H9 (cell line): ENCODE data around the gene SULT1C3. TPM values are rescaled to one million over a fixed set of nuclear protein-coding genes. Genes with fewer than 3 reads are reported as not detected.

Source experiments
- DNase-seq: peaks from one replicate; pipeline ENCODE4 v3.0.0-alpha.2; 2017
- H2AFZ ChIP-seq: one replicate; pipeline ENCODE4 v1.6.1; 2013; ENCODE audit warnings: mild to moderate bottlenecking, low read length, control low read depth, moderate library complexity
- H2AK5ac ChIP-seq: 2 replicates; pipeline ENCODE4 v1.6.1; 2013; ENCODE audit warnings: low read length, control low read depth, mixed read lengths; ENCODE audit not compliant: insufficient read length
- H2BK120ac ChIP-seq: one replicate; pipeline ENCODE4 v1.6.1; 2013; ENCODE audit warnings: low read depth, mild to moderate bottlenecking, low read length, control low read depth, inconsistent platforms; ENCODE audit not compliant: poor library complexity, severe bottlenecking
- H2BK12ac ChIP-seq: 2 replicates; pipeline ENCODE4 v1.6.1; 2013; ENCODE audit warnings: low read length, control low read depth, mixed read lengths, low read depth; ENCODE audit not compliant: insufficient read length
- H2BK15ac ChIP-seq: 2 replicates; pipeline ENCODE4 v1.6.1; 2013; ENCODE audit warnings: low read depth, low read length, control low read depth
- H2BK20ac ChIP-seq: one replicate; pipeline ENCODE4 v1.6.1; 2013; ENCODE audit warnings: low read depth, mild to moderate bottlenecking, low read length, control low read depth, inconsistent platforms; ENCODE audit not compliant: poor library complexity, severe bottlenecking
- H2BK5ac ChIP-seq: 2 replicates; pipeline ENCODE4 v1.6.1; 2013; ENCODE audit warnings: low read length, control low read depth, mixed read lengths; ENCODE audit not compliant: insufficient read length
- H3K14ac ChIP-seq: 2 replicates; pipeline ENCODE4 v1.6.1; 2013; ENCODE audit warnings: low read length, control low read depth; ENCODE audit not compliant: insufficient read depth
- H3K18ac ChIP-seq: 2 replicates; pipeline ENCODE4 v1.6.1; 2013; ENCODE audit warnings: low read depth, mild to moderate bottlenecking, mixed read lengths, low read length, control low read depth; ENCODE audit not compliant: insufficient read length
- H3K23ac ChIP-seq: 2 replicates; pipeline ENCODE4 v1.6.1; 2013; ENCODE audit warnings: low read length, control low read depth, mixed read lengths, low read depth; ENCODE audit not compliant: insufficient read length
- H3K23me2 ChIP-seq: 2 replicates; pipeline ENCODE4 v1.6.1; 2013; ENCODE audit warnings: low read depth, mild to moderate bottlenecking, mixed read lengths, low read length, control low read depth; ENCODE audit not compliant: insufficient read length, poor library complexity, severe bottlenecking
- H3K27ac ChIP-seq: 2 replicates; pipeline ENCODE4 v1.5.1; 2013; ENCODE audit warnings: low read length, control low read depth, mixed read lengths, low read depth; ENCODE audit not compliant: insufficient read length
- H3K27me3 ChIP-seq: 2 replicates; pipeline ENCODE4 v1.6.1; 2013; ENCODE audit warnings: low read length, control low read depth, inconsistent platforms; ENCODE audit not compliant: insufficient read depth
- H3K4ac ChIP-seq: 2 replicates; pipeline ENCODE4 v1.6.1; 2013; ENCODE audit warnings: low read depth, mild to moderate bottlenecking, control low read depth, inconsistent platforms, low read length, moderate library complexity
- H3K4me1 ChIP-seq: 2 replicates; pipeline ENCODE4 v1.6.1; 2013; ENCODE audit warnings: low read length, control low read depth, inconsistent platforms; ENCODE audit not compliant: insufficient read depth
- H3K4me2 ChIP-seq: 2 replicates; pipeline ENCODE4 v1.6.1; 2013; ENCODE audit warnings: low read length, control low read depth, mixed read lengths; ENCODE audit not compliant: insufficient read length, insufficient read depth
- H3K56ac ChIP-seq: 2 replicates; pipeline ENCODE4 v1.6.1; 2013; ENCODE audit warnings: low read depth, mild to moderate bottlenecking, mixed read lengths, low read length, control low read depth; ENCODE audit not compliant: insufficient read length
- H3K79me1 ChIP-seq: 2 replicates; pipeline ENCODE4 v1.6.1; 2013; ENCODE audit warnings: low read depth, mild to moderate bottlenecking, moderate library complexity, low read length, control low read depth, inconsistent platforms; ENCODE audit not compliant: insufficient read depth, poor library complexity, severe bottlenecking
- H3K79me2 ChIP-seq: 2 replicates; pipeline ENCODE4 v1.6.1; 2013; ENCODE audit warnings: low read length, control low read depth, inconsistent platforms; ENCODE audit not compliant: insufficient read depth
- H3K9ac ChIP-seq: 2 replicates; pipeline ENCODE4 v1.6.1; 2013; ENCODE audit warnings: low read length, control low read depth, mixed read lengths; ENCODE audit not compliant: insufficient read length; ENCODE audit errors: extremely low read depth
- H3K9me3 ChIP-seq: one replicate; pipeline ENCODE4 v1.6.1; 2013; ENCODE audit warnings: low read depth, low read length, inconsistent platforms; ENCODE audit not compliant: control insufficient read depth
- H3T11ph ChIP-seq: one replicate; pipeline ENCODE4 v1.6.1; 2013; ENCODE audit warnings: mild to moderate bottlenecking, low read length, control low read depth, inconsistent platforms
- H4K20me1 ChIP-seq: one replicate; pipeline ENCODE4 v1.6.1; 2013; ENCODE audit not compliant: control insufficient read depth, insufficient read length, insufficient read depth
- H4K5ac ChIP-seq: 2 replicates; pipeline ENCODE4 v1.6.1; 2013; ENCODE audit warnings: low read depth, mild to moderate bottlenecking, mixed read lengths, low read length, control low read depth; ENCODE audit not compliant: insufficient read length
- H4K8ac ChIP-seq: replicated peaks from 2 replicates; pipeline ENCODE4 v1.6.1; 2013; ENCODE audit warnings: low read length, control low read depth, mixed read lengths, low read depth; ENCODE audit not compliant: insufficient read length
- H4K91ac ChIP-seq: 2 replicates; pipeline ENCODE4 v1.6.1; 2013; ENCODE audit warnings: low read depth, mild to moderate bottlenecking, moderate library complexity, mixed read lengths, low read length, control low read depth; ENCODE audit not compliant: insufficient read length
- H3K27ac Mint-ChIP-seq, 3 experiments: 2 replicates in 2 of 3; 3 replicates in 1 of 3; pipeline ENCODE4 v1.8.0; 2020 to 2021; ENCODE audit warnings: mixed read lengths in 3 of 3, mild to moderate bottlenecking in 1 of 3, moderate library complexity in 1 of 3
- H3K27me3 Mint-ChIP-seq: 2 replicates; pipeline ENCODE4 v1.8.0; 2021; ENCODE audit warnings: low read depth, mild to moderate bottlenecking, moderate library complexity, mixed read lengths
- H3K36me3 Mint-ChIP-seq, 3 experiments: 2 replicates in 2 of 3; 3 replicates in 1 of 3; pipeline ENCODE4 v1.8.0; 2020 to 2021; ENCODE audit warnings: low read depth in 3 of 3, mixed read lengths in 3 of 3; ENCODE audit not compliant: insufficient read depth in 1 of 3
- H3K4me1 Mint-ChIP-seq, 2 experiments: 2 replicates each; pipeline ENCODE4 v1.8.0; 2020; ENCODE audit warnings: mixed read lengths in 2 of 2
- H3K4me3 Mint-ChIP-seq, 2 experiments: 2 replicates in 1 of 2; 3 replicates in 1 of 2; pipeline ENCODE4 v1.8.0; 2020 to 2021; ENCODE audit warnings: mild to moderate bottlenecking in 2 of 2, mixed read lengths in 2 of 2, moderate library complexity in 1 of 2
- H3K9me3 Mint-ChIP-seq, 2 experiments: 2 replicates in 1 of 2; 3 replicates in 1 of 2; pipeline ENCODE4 v1.8.0; 2020; ENCODE audit warnings: mild to moderate bottlenecking in 2 of 2, mixed read lengths in 2 of 2, moderate library complexity in 1 of 2
- CTCF ChIP-seq: fragments of 200-600 bp; sonication (generic); conservative IDR thresholded peaks from 3 replicates; pipeline ENCODE4 v1.8.0; 2021; ENCODE audit warnings: antibody characterized with exemption, mild to moderate bottlenecking
- WGBS: extraction: QIAGEN DNeasy Blood & Tissue Kit; methylation state at CpG from one replicate; pipeline ENCODE4 v1.1.7; 2013; ENCODE audit warnings: missing lambda C conversion rate, low lambda C conversion rate, mixed read lengths; ENCODE audit not compliant: insufficient read length; ENCODE audit errors: extremely low coverage; 5-methylcytosine and 5-hydroxymethylcytosine counted together
- total RNA-seq: library from RNA; stranded (reverse); gene quantifications from 2 replicates; pipeline ENCODE4 v1.2.1, GENCODE V29; 2021

SULT1C3 gene
- total RNA-seq, 1 experiment from 2014 or later: not detected

GRCh38 chr2:108240966-108241365, 1.2 kb downstream of the SULT1C3 start:
- H4K5ac ChIP-seq: no peak overlapping the region
- no peak overlapping the region for H2BK5ac ChIP-seq
- no peaks in the 10 kb centered on the region for H3K79me2 ChIP-seq
- no peak overlapping the region for H3K4me3 Mint-ChIP-seq
- H3K27me3 ChIP-seq: no peaks in the 10 kb centered on the region
- no peaks in the 10 kb centered on the region for H3K27me3 Mint-ChIP-seq
- no peak overlapping the region for H2BK120ac ChIP-seq
- H3K36me3 Mint-ChIP-seq: peaks cover 10 to 29% (median 16%) of the 10 kb centered on the region in 3 experiments
- H3K4me1 ChIP-seq: no peaks in the 10 kb centered on the region
- H4K8ac ChIP-seq: no peak overlapping the region
- no peak overlapping the region for H3K4me2 ChIP-seq
- H3K27ac Mint-ChIP-seq: no peak overlapping the region
- no peaks in the 10 kb centered on the region for H3K4me1 Mint-ChIP-seq
- no peak overlapping the region for H2AFZ ChIP-seq
- no peaks in the 10 kb centered on the region for H3K79me1 ChIP-seq
- H2BK15ac ChIP-seq: no peak overlapping the region
- H3K9me3 ChIP-seq: peaks cover 20% of the 10 kb centered on the region
- no peak overlapping the region for H3T11ph ChIP-seq
- no peak for TF ChIP-seq CTCF
- no peak overlapping the region for H3K4ac ChIP-seq
- no peak overlapping the region for H3K23ac ChIP-seq
- no peak overlapping the region for H3K18ac ChIP-seq
- H4K20me1 ChIP-seq: no peaks in the 10 kb centered on the region
- WGBS: no CpG with 5 or more reads among the region's 5 CpGs
- no peak overlapping the region for H3K56ac ChIP-seq
- H2AK5ac ChIP-seq: no peak overlapping the region
- H4K91ac ChIP-seq: no peak overlapping the region
- no peaks in the 10 kb centered on the region for H3K23me2 ChIP-seq
- H2BK20ac ChIP-seq: no peak overlapping the region
- peaks cover 44 to 50% of the 10 kb centered on the region in 2 experiments for H3K9me3 Mint-ChIP-seq
- DNase-seq: no peak
- no peak overlapping the region for H3K9ac ChIP-seq
- H3K14ac ChIP-seq: no peak overlapping the region
- H2BK12ac ChIP-seq: no peak overlapping the region
- H3K27ac ChIP-seq: no peak overlapping the region
